ENCODE data around the gene GIPC2.
"Not testable (repeated sequence)": the region's sequence is repeated elsewhere in the genome, so short reads cannot be mapped to it uniquely, and the experiment has no call there.

Gene GIPC2

GRCh38 chr1:78068681-78069283 lies 23.0 kb downstream of the GIPC2 start:
- no peak for DNase-seq (ENCODE audit: low spot score)

- no peak for DNase-seq (ENCODE audit: low spot score)
These were observed 24.0 kb downstream of the GIPC2 start for GRCh38 chr1:78069784-78070183.

GRCh38 chr1:78070210-78070609 lies 24.4 kb downstream of the GIPC2 start:
- DNase-seq (ENCODE audit: low spot score), result no peak

- no peak for DNase-seq (ENCODE audit: low spot score)
These were observed 25.0 kb downstream of the GIPC2 start for GRCh38 chr1:78070758-78071157.

- no peak for DNase-seq (ENCODE audit: low spot score)
These were observed 25.9 kb downstream of the GIPC2 start for GRCh38 chr1:78071696-78072095.

- DNase-seq (ENCODE audit: low spot score), result no peak
These were observed 26.4 kb downstream of the GIPC2 start for GRCh38 chr1:78072216-78072615.

GRCh38 chr1:78073441-78073840 lies 27.7 kb downstream of the GIPC2 start:
- no peak for DNase-seq (ENCODE audit: low spot score)

- no peak for DNase-seq (ENCODE audit: low spot score)
These were observed 29.9 kb downstream of the GIPC2 start for GRCh38 chr1:78075621-78076020.

- DNase-seq (ENCODE audit: low spot score), result no peak
These were observed 32.6 kb downstream of the GIPC2 start for GRCh38 chr1:78078358-78078757.

GRCh38 chr1:78079580-78079979 lies 33.8 kb downstream of the GIPC2 start:
- DNase-seq (ENCODE audit: low spot score), result no peak

GRCh38 chr1:78080767-78081166 lies 35.0 kb downstream of the GIPC2 start:
- DNase-seq (ENCODE audit: low spot score), result no peak

GRCh38 chr1:78081980-78082860 lies 36.5 kb downstream of the GIPC2 start:
- DNase-seq (ENCODE audit: low spot score), result no peak

- DNase-seq (ENCODE audit: low spot score), result not testable (repeated sequence)
These were observed 38.9 kb downstream of the GIPC2 start for GRCh38 chr1:78084639-78085038.

- no peak for DNase-seq (ENCODE audit: low spot score)
These were observed 40.9 kb downstream of the GIPC2 start for GRCh38 chr1:78086697-78087096.

GRCh38 chr1:78088015-78088414 lies 42.2 kb downstream of the GIPC2 start:
- DNase-seq (ENCODE audit: low spot score), result no peak

- DNase-seq (ENCODE audit: low spot score), result no peak
These were observed 42.7 kb downstream of the GIPC2 start for GRCh38 chr1:78088486-78088885.

- no peak for DNase-seq (ENCODE audit: low spot score)
These were observed 43.2 kb downstream of the GIPC2 start for GRCh38 chr1:78089010-78089409.

- DNase-seq (ENCODE audit: low spot score), result no peak
These were observed 44.8 kb downstream of the GIPC2 start for GRCh38 chr1:78090472-78091133.

GRCh38 chr1:78091215-78091813 lies 45.5 kb downstream of the GIPC2 start:
- no peak for DNase-seq (ENCODE audit: low spot score)

GRCh38 chr1:78091886-78092285 lies 46.1 kb downstream of the GIPC2 start:
- no peak for DNase-seq (ENCODE audit: low spot score)

GRCh38 chr1:78092643-78093042 lies 46.9 kb downstream of the GIPC2 start:
- no peak for DNase-seq (ENCODE audit: low spot score)

GRCh38 chr1:78093560-78093959 lies 47.8 kb downstream of the GIPC2 start:
- no peak for DNase-seq (ENCODE audit: low spot score)

GRCh38 chr1:78094639-78095038 lies 48.9 kb downstream of the GIPC2 start:
- DNase-seq (ENCODE audit: low spot score), result no peak
